ENCODE results near the gene ODF4.

Gene ODF4, protein sequence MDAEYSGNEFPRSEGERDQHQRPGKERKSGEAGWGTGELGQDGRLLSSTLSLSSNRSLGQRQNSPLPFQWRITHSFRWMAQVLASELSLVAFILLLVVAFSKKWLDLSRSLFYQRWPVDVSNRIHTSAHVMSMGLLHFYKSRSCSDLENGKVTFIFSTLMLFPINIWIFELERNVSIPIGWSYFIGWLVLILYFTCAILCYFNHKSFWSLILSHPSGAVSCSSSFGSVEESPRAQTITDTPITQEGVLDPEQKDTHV

GRCh38 chr17:8339540-8339939 is at the start of gene ODF4:
Gene ODF4 (plus strand): TSS chr17:8339840. CDS start chr17:8340052, 212 bp downstream.
- no peak for DNase-seq

- DNase-seq, result no peak
Measured at GRCh38 chr17:8290043-8290442, 49.6 kb upstream of the ODF4 start.

DNA sequence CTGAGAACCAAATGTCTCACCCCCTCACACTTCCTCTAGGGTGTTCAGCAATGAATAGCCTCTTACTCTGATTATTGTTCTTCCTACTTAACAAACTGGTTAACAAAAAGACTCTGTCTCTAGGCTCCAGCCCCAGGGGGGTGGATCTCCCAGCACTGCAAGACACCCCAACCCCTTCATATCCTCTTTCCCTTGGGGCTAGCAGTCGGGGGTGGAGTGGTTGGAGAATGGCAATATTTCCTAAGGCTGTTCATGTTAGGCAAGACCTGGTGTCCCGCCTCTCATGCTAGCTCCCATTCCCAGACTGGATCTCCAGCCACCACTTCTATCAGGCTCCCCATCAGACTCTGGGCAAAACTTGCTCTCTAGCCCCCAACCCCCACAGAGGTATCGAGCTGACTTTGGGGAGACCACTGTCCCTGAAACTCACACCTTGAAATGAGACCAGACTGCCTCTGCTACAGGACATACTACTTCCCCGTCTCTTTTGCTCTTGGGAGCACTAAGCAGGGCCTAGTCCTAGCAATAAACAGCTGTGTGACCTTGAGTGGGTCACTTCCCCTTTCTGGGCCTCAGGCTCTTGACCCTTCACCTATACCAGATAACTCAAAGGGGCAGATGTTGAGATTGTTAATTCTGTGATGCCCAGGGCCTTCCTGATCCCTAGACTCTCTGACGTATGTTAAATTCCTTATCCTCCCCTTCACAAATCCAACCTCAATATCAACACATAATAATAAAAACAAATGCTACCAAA is 46.8 kb upstream of the ODF4 start:
- DNase-seq, result no peak

DNA sequence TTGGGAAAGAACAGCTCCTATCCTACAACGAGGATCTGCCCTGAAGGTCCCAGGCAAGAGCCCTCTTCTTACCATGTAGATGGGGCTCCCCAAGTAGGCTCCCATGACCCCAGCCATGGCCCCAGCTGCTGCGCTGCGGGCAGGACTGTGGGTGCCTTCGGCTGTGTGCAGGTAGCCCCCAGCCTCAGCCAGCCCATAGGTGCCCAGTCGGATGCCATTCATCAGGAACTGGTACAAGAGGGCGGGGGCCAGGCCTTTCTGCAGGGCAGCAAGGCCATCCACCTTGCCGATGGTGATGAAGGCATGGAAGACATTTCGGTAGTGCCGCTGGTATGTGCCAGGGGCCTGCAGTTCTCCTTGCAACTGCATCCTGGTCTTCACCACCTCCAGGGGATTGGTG is 45.3 kb upstream of the ODF4 start:
- DNase-seq, result no peak

DNA sequence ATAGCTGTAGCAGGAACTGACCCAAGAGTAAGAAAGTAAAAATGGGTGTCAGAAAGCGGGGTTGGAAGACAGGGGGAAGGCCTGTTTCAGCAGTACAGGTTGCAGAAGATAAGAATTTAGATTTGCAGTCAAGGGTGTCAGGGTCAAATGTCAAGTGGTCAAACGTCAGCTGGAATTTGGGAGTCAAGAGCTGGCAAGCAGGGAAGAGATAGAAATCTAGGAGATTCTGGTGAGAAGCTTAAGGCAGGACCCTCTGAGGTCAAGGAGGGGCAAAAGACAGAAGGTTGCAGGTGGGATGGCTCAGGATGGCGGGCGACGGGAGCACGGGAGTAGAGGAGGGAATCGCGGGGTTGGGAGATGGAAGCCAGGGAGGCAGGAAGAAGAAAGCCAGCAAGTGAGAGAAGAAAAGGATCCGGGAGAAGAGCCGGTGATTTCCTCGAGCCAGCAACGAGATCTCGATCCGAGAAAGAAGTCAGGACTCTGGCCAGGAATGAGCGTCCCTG is 44.8 kb upstream of the ODF4 start:
- no peak for DNase-seq

DNA sequence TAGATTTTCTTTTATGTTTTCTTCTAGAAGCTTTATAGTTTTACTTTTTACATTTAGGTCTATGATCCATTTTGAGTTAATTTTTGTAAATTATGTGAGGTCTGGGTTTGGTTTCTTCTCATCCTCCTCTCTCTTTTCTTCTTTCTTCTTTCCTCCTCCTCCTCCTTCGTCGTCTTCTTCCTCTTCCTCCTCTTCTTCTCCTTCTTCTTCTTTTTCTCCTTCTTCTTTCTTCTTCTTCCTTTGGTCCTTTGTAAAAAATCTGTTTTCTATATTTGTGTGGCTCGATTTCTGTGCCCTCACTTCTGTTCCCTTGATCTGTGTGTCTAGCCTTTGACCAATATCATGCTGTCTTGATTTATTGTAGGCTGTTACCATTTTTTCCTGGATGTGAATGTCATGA is 39.4 kb upstream of the ODF4 start:
- DNase-seq, result no peak

DNA sequence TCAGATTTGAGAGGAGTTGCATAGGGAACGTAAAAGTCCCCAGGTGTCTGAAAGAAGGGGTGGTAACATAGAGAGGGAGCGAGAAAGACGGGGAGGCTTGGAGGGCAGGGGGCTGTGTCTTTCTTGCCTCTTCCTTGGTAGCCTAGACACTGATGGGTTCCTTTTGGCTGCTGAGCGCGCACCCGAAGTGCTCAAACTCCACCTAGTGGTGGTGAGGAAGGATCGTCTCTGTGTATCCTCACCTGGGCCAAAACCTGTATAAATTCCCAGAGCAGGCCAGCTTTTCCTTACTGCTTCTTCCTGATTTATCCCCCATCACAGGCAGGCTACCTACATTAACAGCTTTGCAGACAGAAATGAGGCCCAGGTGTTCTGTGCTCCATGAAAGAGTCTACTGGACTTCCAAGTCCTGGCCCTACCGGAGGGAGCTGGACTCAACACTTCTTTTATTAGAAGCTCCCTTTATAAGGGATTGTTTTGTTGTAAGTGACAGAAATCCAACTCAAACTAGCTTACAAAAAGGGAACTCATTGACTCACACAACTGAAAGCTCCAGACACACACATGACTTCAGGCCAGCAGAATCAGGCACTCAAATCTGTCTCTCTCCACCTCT is 38.9 kb upstream of the ODF4 start:
- peak; percentile 70 for DNase-seq

- DNase-seq, result no peak
Measured at GRCh38 chr17:8310601-8311123, 29.0 kb upstream of the ODF4 start.

DNA sequence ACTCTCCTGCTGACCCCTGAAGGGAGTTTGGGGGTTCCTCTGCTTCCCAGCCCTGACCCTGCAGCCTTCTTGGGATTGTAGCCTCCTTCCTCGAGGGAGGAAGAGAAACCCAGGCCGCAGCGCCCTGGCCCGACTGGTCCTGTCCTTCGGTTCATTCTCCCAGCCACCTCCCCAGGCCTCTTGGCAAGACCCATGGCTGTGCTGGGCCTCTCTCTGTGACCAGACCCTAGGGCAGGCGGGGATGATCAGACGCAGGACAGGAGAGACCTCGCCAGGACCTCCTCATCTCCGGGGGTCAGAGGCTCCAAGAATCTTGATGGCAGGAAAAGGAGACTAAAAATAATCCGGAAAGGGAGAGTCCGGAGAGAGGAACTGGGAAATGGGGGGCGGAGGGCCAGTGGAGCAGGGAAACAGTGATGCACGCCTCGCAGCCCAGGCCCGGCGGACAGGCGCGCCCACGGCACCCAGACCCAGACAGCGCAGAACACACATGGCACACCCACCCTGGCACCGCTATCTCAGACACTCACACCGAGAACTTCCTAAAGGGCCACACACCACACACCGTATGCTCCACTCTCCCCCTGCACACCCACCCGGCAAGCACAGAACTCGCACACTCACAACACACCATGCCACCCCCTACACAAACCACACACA is 28.4 kb upstream of the ODF4 start:
- DNase-seq, result no peak

- no peak for DNase-seq
Measured at GRCh38 chr17:8312251-8312650, 27.4 kb upstream of the ODF4 start.

DNA sequence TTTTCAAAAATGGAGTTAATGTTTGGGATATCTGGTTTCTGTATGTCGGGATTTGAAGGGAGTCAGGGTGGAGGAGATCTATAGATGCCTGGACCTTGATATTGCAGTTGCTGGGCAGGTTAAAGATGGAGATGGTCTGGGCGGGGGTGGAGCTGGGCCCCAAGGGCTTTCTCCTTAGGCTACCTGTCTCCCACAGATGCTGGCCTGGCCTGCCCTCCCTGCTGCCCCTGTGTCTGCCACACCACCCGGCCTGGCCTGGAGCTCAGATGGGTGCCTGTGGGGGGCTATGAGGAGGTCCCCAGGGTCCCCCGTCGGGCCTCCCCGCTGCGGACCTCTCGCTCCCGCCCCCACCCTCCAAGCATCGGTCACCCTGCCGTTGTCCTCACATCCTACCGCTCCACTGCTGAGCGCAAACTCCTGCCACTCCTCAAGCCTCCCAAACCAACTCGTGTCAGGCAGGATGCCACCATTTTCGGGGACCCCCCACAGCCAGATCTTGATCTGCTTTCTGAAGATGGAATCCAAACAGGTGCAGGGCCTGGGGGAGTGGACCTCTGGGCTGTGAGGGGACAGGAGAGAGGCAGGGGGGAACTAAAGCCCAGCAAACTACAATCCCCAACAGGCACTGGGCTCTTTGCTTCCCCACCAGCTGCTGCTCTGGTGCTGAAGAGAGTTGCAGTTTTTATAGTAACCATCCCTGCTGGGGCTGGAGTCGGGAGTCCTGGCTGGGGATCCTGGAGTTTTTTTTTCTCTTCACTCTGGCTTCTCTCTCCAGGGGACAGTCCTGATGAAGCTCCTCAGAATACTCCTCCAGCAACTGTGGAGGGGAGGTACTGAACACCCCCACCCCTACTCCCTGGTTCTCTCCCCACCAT is 26.7 kb upstream of the ODF4 start:
- DNase-seq, result no peak

DNA sequence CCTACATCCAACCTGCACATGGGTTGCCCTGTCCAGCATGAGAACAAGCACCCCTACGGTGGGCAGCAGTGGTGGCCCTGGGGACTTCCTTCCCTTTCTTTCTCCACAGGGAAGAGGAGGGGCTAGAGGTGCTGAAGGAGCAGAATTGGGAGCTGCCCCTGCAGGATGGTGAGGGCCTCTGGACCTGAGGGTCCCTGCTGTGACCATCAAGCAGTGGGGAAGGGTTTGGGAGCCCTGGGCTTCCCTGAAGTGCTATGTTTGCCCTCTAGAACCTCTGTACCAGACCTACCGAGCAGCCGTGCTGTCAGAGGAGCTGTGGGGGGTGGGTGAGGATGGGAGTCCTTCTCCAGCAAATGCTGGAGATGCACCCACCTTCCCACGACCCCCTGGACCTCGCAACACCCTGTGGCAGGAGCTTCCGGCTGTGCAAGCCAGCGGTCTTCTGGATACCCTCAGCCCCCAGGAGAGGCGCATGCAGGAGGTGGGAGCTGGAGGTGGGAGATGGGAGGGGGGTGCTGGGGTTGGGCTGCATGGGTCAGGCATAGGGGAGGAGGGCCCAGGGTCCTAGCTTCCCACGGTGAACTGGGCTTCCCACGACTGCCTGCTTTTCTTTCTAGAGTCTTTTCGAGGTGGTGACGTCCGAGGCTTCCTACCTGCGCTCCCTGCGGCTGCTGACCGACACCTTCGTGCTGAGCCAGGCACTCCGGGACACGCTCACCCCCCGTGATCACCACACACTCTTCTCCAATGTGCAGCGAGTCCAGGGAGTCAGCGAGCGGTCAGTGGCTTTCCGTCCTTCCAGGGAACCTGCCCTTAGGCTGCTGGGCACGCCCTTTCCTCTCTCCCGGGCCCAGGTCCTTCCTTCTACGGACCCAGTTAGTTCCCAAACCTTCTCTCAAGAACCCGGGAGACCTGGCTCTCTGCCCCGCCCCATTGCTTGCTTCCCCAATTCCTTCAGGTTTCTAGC is 24.6 kb upstream of the ODF4 start:
- DNase-seq, result no peak

DNA sequence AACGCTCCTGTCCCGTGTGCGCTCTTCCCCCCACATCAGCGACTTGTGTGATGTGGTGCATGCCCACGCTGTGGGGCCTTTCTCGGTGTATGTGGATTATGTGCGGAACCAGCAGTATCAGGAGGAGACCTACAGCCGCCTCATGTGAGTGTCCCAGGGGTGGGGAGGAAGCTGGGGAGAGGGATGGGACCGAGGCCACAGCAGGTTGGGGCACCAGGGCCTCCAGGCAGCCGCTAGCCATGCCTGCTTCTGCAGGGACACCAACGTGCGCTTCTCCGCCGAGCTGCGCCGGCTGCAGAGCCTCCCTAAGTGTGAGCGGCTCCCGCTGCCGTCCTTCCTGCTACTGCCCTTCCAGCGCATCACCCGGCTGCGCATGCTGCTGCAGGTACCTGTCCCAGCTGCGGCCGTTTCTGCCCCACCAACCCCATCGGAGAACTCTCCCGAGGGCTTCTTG is 23.8 kb upstream of the ODF4 start:
- DNase-seq, result no peak

- DNase-seq, result no peak
Measured at GRCh38 chr17:8318010-8318935, 21.4 kb upstream of the ODF4 start.

DNA sequence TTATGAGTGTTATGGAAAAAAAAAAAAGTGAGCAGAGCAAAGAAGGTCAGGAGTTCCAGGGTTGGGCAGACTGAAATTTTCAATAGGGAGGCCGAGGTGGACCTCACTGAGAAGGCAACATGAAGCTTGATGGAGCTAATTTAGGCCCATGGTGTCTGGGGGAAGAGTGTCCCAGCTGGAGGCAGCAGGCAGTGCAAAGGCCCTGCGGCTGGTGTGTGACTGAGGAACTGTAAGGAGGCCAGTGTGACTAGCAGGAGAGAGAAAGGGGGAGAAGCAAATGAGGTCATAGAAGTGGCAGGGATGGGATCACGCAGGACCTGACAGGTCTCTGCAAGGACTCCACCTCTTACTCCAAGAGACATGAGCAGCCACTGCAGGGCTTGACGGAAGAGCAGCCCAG is 19.4 kb upstream of the ODF4 start:
- no peak for DNase-seq

DNA sequence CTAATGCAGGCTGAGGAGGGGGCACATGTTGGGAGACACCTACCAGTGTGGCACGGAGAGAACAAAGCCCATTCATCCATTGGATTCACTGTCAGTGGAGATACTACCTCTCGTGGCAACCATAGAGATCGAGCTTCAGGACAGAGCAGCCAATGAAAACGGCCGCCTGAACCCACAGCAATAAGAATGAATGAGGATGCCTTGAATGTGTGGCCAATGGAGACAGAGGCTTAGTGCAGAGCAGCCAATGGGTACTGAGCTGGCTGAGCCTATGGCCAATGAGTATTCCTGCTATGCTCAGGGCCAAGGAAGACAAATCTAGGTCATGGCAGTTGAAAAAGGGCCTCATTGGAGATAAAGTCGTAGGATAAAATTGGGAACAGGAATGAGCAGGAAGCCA is 18.6 kb upstream of the ODF4 start:
- no peak for DNase-seq

DNA sequence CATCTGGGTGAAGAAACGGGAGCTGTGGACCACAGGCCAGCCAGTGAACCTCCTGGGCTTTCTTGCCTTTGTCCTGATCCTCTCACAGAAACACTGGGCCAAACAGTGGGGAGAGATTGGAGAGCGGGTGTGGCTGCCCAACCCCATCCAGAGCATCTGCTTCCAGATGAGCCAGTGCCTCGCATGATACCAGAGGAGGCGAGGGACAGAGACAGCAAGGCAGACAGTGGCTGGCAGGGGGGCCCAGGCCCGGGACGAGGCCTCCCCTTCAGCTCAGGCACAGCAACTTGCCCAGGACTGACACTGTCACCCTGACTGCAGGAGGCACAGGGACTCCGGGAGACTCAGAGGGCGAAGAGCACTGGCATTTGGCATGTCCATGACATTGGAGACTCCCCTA is 17.6 kb upstream of the ODF4 start:
- no peak for DNase-seq

DNA sequence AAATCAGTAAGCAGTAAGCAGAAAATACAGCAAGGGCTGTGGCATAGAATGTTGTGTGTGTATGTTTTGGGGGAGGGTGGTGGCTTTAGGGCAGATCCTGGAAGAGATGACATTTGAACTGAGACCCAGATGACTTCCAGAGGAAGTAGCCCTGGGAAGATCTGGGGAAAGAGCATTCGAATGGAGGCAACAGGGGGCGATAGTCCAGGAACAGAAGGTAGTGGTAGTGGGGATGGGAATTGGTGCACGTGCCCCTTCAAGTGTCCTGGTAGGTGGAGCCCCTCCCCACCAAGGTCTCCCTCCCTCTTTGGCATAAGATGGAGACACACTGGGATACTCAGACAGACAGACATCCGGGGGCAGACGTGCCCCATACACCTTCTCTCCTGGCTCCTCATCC is 15.5 kb upstream of the ODF4 start:
- no peak for DNase-seq

- no peak for DNase-seq
Measured at GRCh38 chr17:8324923-8325322, 14.7 kb upstream of the ODF4 start.
